Stomach (tissue), 19 donors: ENCODE measurements around the gene HOXB6. TPM values are rescaled to one million over a fixed set of nuclear protein-coding genes. Genes with fewer than 3 reads are reported as not detected.

Experiments
- DNase-seq, 2 donors: peaks; one replicate each; pipeline versions ENCODE4 v3.0.0 to v3.0.0-alpha.2; 2013 to 2019
- H3K27ac ChIP-seq, 5 donors: fragments of 200-600 bp in 4 of 5; sonication (generic) in 4 of 5; one replicate each; pipeline ENCODE4 v1.5.1; 2013 to 2019; ENCODE audit warnings: mild to moderate bottlenecking in 1 of 5, moderate library complexity in 1 of 5
- H3K27me3 ChIP-seq, 3 donors: fragments of 200-600 bp; sonication (generic); one replicate each; pipeline ENCODE4 v1.5.1; 2017 to 2019; ENCODE audit warnings: mixed run types in 1 of 3
- H3K36me3 ChIP-seq, 4 donors: fragments of 200-600 bp; sonication (generic); 1 replicate in 3 of 4; 2 replicates in 1 of 4; pipeline ENCODE4 v1.5.1; 2016 to 2019
- H3K4me1 ChIP-seq, 4 donors: fragments of 200-600 bp; sonication (generic); one replicate each; pipeline ENCODE4 v1.5.1; 2016 to 2019
- H3K4me3 ChIP-seq, 4 donors: fragments of 200-600 bp; sonication (generic) in 3 of 4; one replicate each; pipeline ENCODE4 v1.5.1; 2016 to 2019; ENCODE audit warnings: mild to moderate bottlenecking in 1 of 4
- H3K9me3 ChIP-seq, 4 donors: fragments of 200-600 bp; sonication (generic); one replicate each; pipeline ENCODE4 v1.5.1; 2016 to 2019
- CTCF ChIP-seq, 7 experiments: fragments of 450-650 bp in 4 of 7; fragments of 200-600 bp in 3 of 7; sonication (generic) in 3 of 7; IDR thresholded peaks; one replicate each; pipeline ENCODE4 v1.5.1; 2016 to 2019; ENCODE audit warnings: antibody characterized with exemption in 7 of 7, control low read depth in 2 of 7, mild to moderate bottlenecking in 1 of 7
- EP300 ChIP-seq: sonication (generic); formaldehyde crosslinking; IDR thresholded peaks from one replicate; pipeline ENCODE4 v1.6.1; 2017; ENCODE audit warnings: antibody characterized with exemption
- POLR2A ChIP-seq, 4 donors: fragments of 450-650 bp; IDR thresholded peaks; one replicate each; pipeline ENCODE4 v1.6.1; 2016; ENCODE audit warnings: antibody characterized with exemption in 4 of 4, control low read depth in 2 of 4, mild to moderate bottlenecking in 1 of 4, moderate library complexity in 1 of 4
- POLR2AphosphoS5 ChIP-seq, 3 donors: sonication (generic); formaldehyde crosslinking; IDR thresholded peaks; one replicate each; pipeline ENCODE4 v1.6.1; 2016; ENCODE audit warnings: antibody characterized with exemption in 3 of 3
- WGBS, 5 donors: extraction: QIAGEN DNeasy Blood & Tissue Kit in 3 of 5; methylation state at CpG; one replicate each; pipeline versions ENCODE4 v1.1.5 to v1.1.7; 2013 to 2018; 5-methylcytosine and 5-hydroxymethylcytosine counted together
- intact Hi-C: fragments of 100-400 bp; cut with DNase I; formaldehyde crosslinking; loops from one replicate; pipeline ENCODE4 v1.15.1; 2023; ENCODE audit warnings: low total_unique reads
- long read RNA-seq, 10 donors: transcript quantifications; one replicate each; lab custom pipeline, GENCODE V29; 2026
- polyA plus RNA-seq, 3 donors: library from polyadenylated mRNA; stranded (reverse); fragments of 200-250 nt; gene quantifications; one replicate each; pipeline ENCODE4 v1.2.3, GENCODE V29; 2013
- total RNA-seq, 5 donors: library from RNA; depleted of rRNA; stranded (reverse); fragments of >200 nt; gene quantifications; one replicate each; pipeline versions ENCODE4 v1.1.0 to v1.2.3, GENCODE V29; 2014 to 2016
- donor health status: healthy with polysubstance abuse.
- donor health status: Bipolar disorder and iron deficiency.
- donor health status: healthy.

Gene HOXB6
- 100 to 1,000 TPM in 1 of 5 donors, 10 to 100 TPM in 3, 1 to 10 TPM in 1; 4.2 to 150 (median 11.9) TPM for total RNA-seq
- polyA plus RNA-seq = 10 to 100 TPM in 1 of 3 donors, 1 to 10 TPM in 2; 5.7 to 10.2 (median 7.8) TPM
- long read RNA-seq, donor 1 = 0 reads
- long read RNA-seq, donor 2, partial matches to known transcripts = 5 of 5 reads
- long read RNA-seq, donor 2, other reads (novel, unspliced or antisense) = 0 of 5 reads
- long read RNA-seq, donor 3 = 0 reads
- long read RNA-seq, donor 4 = 0 reads
- long read RNA-seq, donor 5, partial matches to known transcripts = 5 of 6 reads
- long read RNA-seq, donor 5, other reads (novel, unspliced or antisense) = 0 of 6 reads
- long read RNA-seq, donor 6, partial matches to known transcripts = 0 of 1 reads
- long read RNA-seq, donor 6, other reads (novel, unspliced or antisense) = 0 of 1 reads
- long read RNA-seq, donor 7, partial matches to known transcripts = 0 of 1 reads
- long read RNA-seq, donor 7, other reads (novel, unspliced or antisense) = 0 of 1 reads
- long read RNA-seq, donor 8, partial matches to known transcripts = 7 of 7 reads
- long read RNA-seq, donor 8, other reads (novel, unspliced or antisense) = 0 of 7 reads
- long read RNA-seq, donor 9, partial matches to known transcripts = 6 of 6 reads
- long read RNA-seq, donor 9, other reads (novel, unspliced or antisense) = 0 of 6 reads
- long read RNA-seq, donor 10 = 0 reads

DNA sequence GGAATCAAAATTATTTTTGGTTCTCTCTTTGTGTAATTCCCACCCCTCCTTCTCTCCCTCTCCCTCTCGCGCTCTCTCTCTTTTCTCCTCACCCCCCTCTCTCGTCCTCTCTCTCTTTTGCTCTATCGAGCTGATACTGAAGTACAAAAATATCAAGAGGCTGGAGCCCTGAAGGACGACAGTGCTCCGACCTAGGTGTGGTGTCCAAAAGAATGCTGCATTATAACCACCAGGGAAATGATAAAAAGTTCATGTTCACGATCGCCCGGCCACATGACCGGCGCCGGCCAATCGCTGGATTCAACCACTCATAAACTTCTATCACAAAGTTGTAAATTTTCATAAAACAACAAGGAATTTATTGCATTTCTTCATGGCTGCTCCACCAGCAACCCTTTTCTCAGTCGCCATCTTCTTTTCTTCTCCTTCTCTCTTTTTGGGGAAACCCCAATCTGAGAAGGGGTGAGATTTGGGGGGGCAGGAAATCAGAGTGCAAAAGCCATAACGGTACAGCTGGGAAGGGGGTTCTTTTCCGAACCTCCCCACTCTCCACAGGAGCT, at the start of gene HOXB6:
Gene HOXB6 (minus strand): TSS at position 217 of the 560 bp plus-strand sequence. CDS start 6,836 bp downstream, outside the sequence.
- Histone ChIP-seq H3K36me3 (no peaks in the 10 kb centered on the region), H3K4me1 (peaks cover 0 to 39% (median 27%) of the 10 kb centered on the region in 4 donors), H3K27ac (peak within 1 kb of the TSS in 4 of 5 donors; percentile 52 to 95 (median 73)), H3K9me3 (peaks cover 0 to 3% (median 0%) of the 10 kb centered on the region in 4 donors), H3K27me3 (peaks cover 0 to 100% (median 100%) of the 10 kb centered on the region in 3 donors), H3K4me3 (peak within 1 kb of the TSS; percentile 25 to 49 (median 43))
- TF ChIP-seq CTCF (IDR thresholded peaks at IDR 0.05) = no peak
- TF ChIP-seq POLR2AphosphoS5 (IDR thresholded peaks at IDR 0.05) = peak in 1 of 3 donors; percentile 28
- DNase-seq = peak in 1 of 2 donors; percentile 66
- intact Hi-C loops = no loop called here
- 23 to 42% (median 33%) methylated on average over 16 of the region's 16 CpGs for WGBS, 5 donors

GRCh38 chr17:48649741-48650140, 45.0 kb upstream of the HOXB6 start:
- Histone ChIP-seq H3K27me3 (peaks cover 9 to 94% (median 55%) of the 10 kb centered on the region in 3 donors), H3K9me3 (no peaks in the 10 kb centered on the region), H3K4me3 (no peak overlapping the region), H3K36me3 (no peaks in the 10 kb centered on the region), H3K27ac (no peak overlapping the region), H3K4me1 (peaks cover 0 to 25% (median 19%) of the 10 kb centered on the region in 4 donors)
- intact Hi-C loops = no loop called here
- no peak for DNase-seq
- 66 to 89% (median 78%) methylated on average over 1 of the region's 1 CpG for WGBS, 5 donors
- TF ChIP-seq CTCF (IDR thresholded peaks at IDR 0.05) (no peak), POLR2AphosphoS5 (IDR thresholded peaks at IDR 0.05) (no peak), POLR2A (IDR thresholded peaks at IDR 0.05) (no peak)

- TF ChIP-seq POLR2AphosphoS5 (IDR thresholded peaks at IDR 0.05) = no peak
- DNase-seq = no peak
Observed at GRCh38 chr17:48647963-48648245, 43.1 kb upstream of the HOXB6 start.

DNA sequence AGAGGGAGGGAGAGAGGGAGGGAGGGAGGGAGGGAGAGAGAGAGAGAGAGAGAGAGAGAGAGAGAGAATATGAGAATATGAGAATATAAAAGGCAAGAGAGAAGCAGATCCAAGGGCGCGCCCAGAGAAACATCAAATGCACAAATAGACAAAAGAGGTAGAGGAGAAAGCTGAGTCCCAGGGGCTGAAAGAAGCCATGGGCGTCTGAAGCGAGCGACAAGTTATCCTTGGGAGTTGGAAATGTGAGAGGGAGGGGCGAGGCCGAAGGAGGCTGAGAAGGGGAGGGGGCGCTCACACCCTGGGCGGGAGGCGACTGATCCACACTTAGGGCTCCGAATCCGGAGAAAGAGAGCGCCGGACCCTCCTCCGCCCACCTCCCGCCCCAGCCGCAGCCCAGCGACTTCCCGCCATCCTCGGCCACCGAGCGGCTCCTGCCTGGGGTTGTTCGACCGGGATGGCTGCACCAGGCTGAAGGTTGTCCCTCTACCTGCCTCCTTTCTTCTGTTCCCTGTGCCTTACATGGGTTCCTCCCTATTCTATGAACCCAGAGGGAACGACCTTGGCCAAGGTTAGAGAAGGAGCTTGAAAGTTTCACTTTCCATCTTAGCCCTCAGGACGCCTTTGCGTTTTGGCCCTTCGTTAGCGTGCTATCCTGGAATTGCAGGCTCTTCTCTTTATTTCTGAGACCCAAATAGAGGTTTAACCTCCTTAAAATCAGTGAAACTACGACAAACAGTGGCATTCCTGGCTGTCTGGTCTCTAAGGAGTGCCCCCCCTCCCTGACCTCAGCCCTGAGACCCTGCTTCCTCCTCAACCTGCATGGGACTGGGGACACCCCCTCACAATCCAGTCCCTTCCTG, 42.5 kb upstream of the HOXB6 start:
- no peaks in the 10 kb centered on the region for H3K36me3 ChIP-seq
- DNase-seq = no peak
- 2 to 5% (median 2%) methylated on average over 27 to 30 of the region's 30 CpGs for WGBS, 5 donors
- H3K27ac ChIP-seq = no peak overlapping the region
- H3K27me3 ChIP-seq = peaks cover 20 to 100% (median 69%) of the 10 kb centered on the region in 3 donors
- TF ChIP-seq POLR2AphosphoS5 (IDR thresholded peaks at IDR 0.05) (no peak), POLR2A (IDR thresholded peaks at IDR 0.05) (no peak), CTCF (IDR thresholded peaks at IDR 0.05) (no peak), EP300 (no peak)
- intact Hi-C loops = no loop called here
- H3K9me3 ChIP-seq = no peaks in the 10 kb centered on the region
- H3K4me1 ChIP-seq = peaks cover 0 to 28% (median 20%) of the 10 kb centered on the region in 4 donors
- peak overlapping the region; percentile 32 to 49 (median 44) for H3K4me3 ChIP-seq

More at GRCh38 chr17:48647963-48648245, 43.1 kb upstream of the HOXB6 start:
- intact Hi-C loops = no loop called here
- peaks cover 0 to 25% (median 19%) of the 10 kb centered on the region in 4 donors for H3K4me1 ChIP-seq
- H3K9me3 ChIP-seq = no peaks in the 10 kb centered on the region
- no peaks in the 10 kb centered on the region for H3K36me3 ChIP-seq
- no peak overlapping the region for H3K27ac ChIP-seq
- H3K4me3 ChIP-seq = peak overlapping the region in 2 of 4 donors; percentile 40 to 49
- WGBS, 5 donors = 53 to 75% (median 67%) methylated on average over 1 of the region's 1 CpG
- H3K27me3 ChIP-seq = peaks cover 15 to 99% (median 64%) of the 10 kb centered on the region in 3 donors
